ENCODE measurements around the gene PDLIM7. TPM values are rescaled to one million over a fixed set of nuclear protein-coding genes. Genes with fewer than 3 reads are reported as not detected.

The PDLIM7 gene
- total RNA-seq, 1 experiment from 2014 or later, result 132 TPM

DNA sequence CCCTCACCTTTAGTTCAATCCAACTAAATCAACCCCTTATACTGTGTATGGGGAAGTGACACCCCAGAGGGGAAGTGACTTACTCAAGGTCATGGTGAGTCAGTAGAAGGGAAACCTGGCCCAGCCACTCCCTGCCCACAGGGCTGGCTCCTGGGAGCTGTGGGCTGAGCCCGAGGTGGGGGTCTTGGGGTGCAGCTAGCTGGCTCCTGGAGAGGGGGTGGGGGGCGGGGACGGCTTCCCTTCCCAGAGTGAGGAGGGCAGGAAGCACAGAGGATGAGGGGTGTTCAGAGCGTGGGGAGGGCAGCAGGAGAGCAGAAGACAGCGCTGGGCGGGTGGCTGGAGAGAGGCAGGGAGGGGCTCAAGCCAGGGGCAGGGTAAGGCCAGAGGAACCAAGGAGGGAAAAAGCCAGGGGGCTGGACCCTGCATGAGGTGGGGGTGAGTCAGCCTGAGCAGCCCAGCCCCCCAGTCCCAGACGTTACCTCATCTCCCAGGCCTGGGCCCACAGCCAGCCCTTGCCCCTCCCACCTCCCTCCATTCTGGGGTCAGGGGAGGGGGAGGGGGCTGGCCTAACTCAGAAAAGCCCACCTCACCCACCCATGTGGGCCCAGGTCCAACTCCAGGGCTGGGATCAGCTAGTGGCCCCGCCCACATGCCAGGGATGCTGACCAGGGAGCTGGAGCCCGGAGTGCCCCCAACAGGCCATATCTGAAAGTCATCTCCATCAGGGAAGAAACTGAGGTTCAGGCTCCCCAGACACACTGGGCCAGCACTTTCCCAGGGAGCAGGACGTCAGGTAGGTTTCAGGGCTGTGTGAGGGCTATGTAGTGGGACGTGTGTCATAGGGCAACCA, 2.8 kb downstream of the PDLIM7 start:
- H3K27ac ChIP-seq (ENCODE audit: low read depth, low read length, poor library complexity, severe bottlenecking), result peak overlapping the region; percentile 93
- POLR2A ChIA-PET (ENCODE audit: low non-redundant PET), result no interaction called here
- no peak overlapping the region for H3K4me3 ChIP-seq (ENCODE audit: low read depth, low read length, poor library complexity, severe bottlenecking)
- no peaks in the 10 kb centered on the region for H3K9me3 ChIP-seq (ENCODE audit: low read depth, low read length, poor library complexity, severe bottlenecking)
- no TSS peak for BruUV-seq (replicated peaks)
- CTCF ChIA-PET, result no interaction called here
- peaks cover 4% of the 10 kb centered on the region for H3K36me3 ChIP-seq (ENCODE audit: insufficient read depth, low read length, poor library complexity, severe bottlenecking)
- peaks cover 59% of the 10 kb centered on the region for H3K4me1 ChIP-seq (ENCODE audit: insufficient read depth, low read length, poor library complexity, severe bottlenecking)
- TF ChIP-seq, protein P1, sequence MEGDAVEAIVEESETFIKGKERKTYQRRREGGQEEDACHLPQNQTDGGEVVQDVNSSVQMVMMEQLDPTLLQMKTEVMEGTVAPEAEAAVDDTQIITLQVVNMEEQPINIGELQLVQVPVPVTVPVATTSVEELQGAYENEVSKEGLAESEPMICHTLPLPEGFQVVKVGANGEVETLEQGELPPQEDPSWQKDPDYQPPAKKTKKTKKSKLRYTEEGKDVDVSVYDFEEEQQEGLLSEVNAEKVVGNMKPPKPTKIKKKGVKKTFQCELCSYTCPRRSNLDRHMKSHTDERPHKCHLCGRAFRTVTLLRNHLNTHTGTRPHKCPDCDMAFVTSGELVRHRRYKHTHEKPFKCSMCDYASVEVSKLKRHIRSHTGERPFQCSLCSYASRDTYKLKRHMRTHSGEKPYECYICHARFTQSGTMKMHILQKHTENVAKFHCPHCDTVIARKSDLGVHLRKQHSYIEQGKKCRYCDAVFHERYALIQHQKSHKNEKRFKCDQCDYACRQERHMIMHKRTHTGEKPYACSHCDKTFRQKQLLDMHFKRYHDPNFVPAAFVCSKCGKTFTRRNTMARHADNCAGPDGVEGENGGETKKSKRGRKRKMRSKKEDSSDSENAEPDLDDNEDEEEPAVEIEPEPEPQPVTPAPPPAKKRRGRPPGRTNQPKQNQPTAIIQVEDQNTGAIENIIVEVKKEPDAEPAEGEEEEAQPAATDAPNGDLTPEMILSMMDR (conservative IDR thresholded peaks at IDR 0.05; ENCODE audit: low read depth, low read length), result peak; percentile 27
- no peak for TF ChIP-seq EZH2 (IDR thresholded peaks at IDR 0.05; ENCODE audit: borderline replicate concordance, low read depth, low read length, poor library complexity, severe bottlenecking)
- no peaks in the 10 kb centered on the region for H3K27me3 ChIP-seq (replicated peaks; ENCODE audit: insufficient read depth, low read depth, low read length, poor library complexity)
- intact Hi-C loops (cut with micrococcal nuclease; ENCODE audit: unreplicated experiment), result no loop called here
- DNase-seq (ENCODE audit: low spot score), result peak; percentile 44

DNA sequence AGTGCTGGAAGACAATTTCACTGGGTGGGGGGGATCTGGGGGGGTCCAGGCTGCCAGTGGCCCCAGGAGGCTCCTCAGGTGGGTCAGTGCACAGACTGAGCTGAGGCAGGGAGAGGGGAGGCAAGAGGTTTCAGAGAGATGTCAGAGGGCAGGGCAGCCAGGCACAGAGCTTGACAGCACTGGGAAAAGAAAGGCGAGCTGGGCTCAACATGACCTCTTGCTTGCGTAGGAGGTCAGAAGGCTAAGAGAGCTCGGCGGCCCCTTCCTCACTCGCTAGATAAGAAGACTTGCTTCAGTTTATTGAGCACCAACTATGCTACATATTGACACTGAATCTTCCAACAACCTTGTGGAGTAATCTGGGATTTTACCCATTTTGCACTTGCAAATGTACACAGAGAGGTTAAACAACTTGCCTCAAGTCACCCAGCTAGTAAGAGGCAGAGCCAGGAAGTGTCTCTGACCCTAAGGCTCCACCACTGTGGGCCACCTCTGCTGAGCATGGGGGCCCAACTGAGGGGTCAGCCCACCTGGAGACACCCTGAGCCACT, 3.5 kb downstream of the PDLIM7 start:
- Histone ChIP-seq H3K27ac (ENCODE audit: low read depth, low read length, poor library complexity, severe bottlenecking) (peak overlapping the region; percentile 50), H3K4me3 (ENCODE audit: low read depth, low read length, poor library complexity, severe bottlenecking) (no peak overlapping the region), H3K9me3 (ENCODE audit: low read depth, low read length, poor library complexity, severe bottlenecking) (no peaks in the 10 kb centered on the region), H3K4me1 (ENCODE audit: insufficient read depth, low read length, poor library complexity, severe bottlenecking) (peaks cover 60% of the 10 kb centered on the region), H3K27me3 (replicated peaks; ENCODE audit: insufficient read depth, low read depth, low read length, poor library complexity) (no peaks in the 10 kb centered on the region), H3K36me3 (ENCODE audit: insufficient read depth, low read length, poor library complexity, severe bottlenecking) (peaks cover 6% of the 10 kb centered on the region)
- BruUV-seq (replicated peaks), result no TSS peak
- ChIA-PET CTCF (no interaction called here), POLR2A (ENCODE audit: low non-redundant PET) (no interaction called here)
- DNase-seq (ENCODE audit: low spot score), result no peak
- TF ChIP-seq EZH2 (IDR thresholded peaks at IDR 0.05; ENCODE audit: borderline replicate concordance, low read depth, low read length, poor library complexity, severe bottlenecking), result no peak
- TF ChIP-seq, protein P1 (conservative IDR thresholded peaks at IDR 0.05; ENCODE audit: low read depth, low read length), result no peak
- intact Hi-C loops (cut with micrococcal nuclease; ENCODE audit: unreplicated experiment), result no loop called here

DNA sequence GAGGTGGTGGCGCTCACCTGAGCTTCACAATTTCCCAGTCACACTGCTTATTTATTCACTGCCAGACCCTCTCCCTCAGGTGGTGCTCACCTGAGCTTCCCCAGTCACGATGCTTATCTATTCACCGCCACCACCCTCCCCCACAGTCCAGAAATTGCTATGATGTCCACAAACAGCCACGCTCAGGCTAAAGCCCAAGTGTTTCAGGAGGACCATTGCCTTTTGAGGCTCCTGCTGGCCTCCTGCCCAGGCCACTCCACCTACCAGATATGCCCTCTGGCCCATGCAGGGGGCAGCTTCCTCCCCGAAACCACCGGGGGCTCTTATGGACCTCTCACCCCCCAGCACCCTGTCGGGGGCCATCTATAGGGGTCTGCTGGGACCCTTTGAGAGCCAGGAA, 4.6 kb downstream of the PDLIM7 start:
- intact Hi-C loops (cut with micrococcal nuclease; ENCODE audit: unreplicated experiment), result no loop called here
- Histone ChIP-seq H3K9me3 (ENCODE audit: low read depth, low read length, poor library complexity, severe bottlenecking) (no peaks in the 10 kb centered on the region), H3K27me3 (replicated peaks; ENCODE audit: insufficient read depth, low read depth, low read length, poor library complexity) (no peaks in the 10 kb centered on the region), H3K4me1 (ENCODE audit: insufficient read depth, low read length, poor library complexity, severe bottlenecking) (peaks cover 54% of the 10 kb centered on the region), H3K4me3 (ENCODE audit: low read depth, low read length, poor library complexity, severe bottlenecking) (no peak overlapping the region), H3K36me3 (ENCODE audit: insufficient read depth, low read length, poor library complexity, severe bottlenecking) (peaks cover 12% of the 10 kb centered on the region), H3K27ac (ENCODE audit: low read depth, low read length, poor library complexity, severe bottlenecking) (peak overlapping the region; percentile 42)
- ChIA-PET CTCF (interaction anchor here (0.8 kb wide), 1 partner anchor 38 kb away, joined by 3 read pairs; no protein-coding TSS in a partner anchor), POLR2A (ENCODE audit: low non-redundant PET) (interaction anchor here (0.6 kb wide), 1 partner anchor 12 kb away, joined by 3 read pairs; no protein-coding TSS in a partner anchor)
- TF ChIP-seq, protein P1 (conservative IDR thresholded peaks at IDR 0.05; ENCODE audit: low read depth, low read length), result no peak
- TF ChIP-seq EZH2 (IDR thresholded peaks at IDR 0.05; ENCODE audit: borderline replicate concordance, low read depth, low read length, poor library complexity, severe bottlenecking), result no peak
- DNase-seq (ENCODE audit: low spot score), result no peak
- BruUV-seq (replicated peaks), result no TSS peak
